Suppressor macrophage treated with lipopolysaccharide for 4 hours (primary cell): Measurements from ENCODE around the gene HSFY2.
"Not testable (repeated sequence)": the region's sequence is repeated elsewhere in the genome, so short reads cannot be mapped to it uniquely, and the experiment has no call there.

ENCODE experiments used
- DNase-seq: peaks from one replicate; pipeline ENCODE4 v3.0.0-alpha.2; 2020

The HSFY2 gene, protein sequence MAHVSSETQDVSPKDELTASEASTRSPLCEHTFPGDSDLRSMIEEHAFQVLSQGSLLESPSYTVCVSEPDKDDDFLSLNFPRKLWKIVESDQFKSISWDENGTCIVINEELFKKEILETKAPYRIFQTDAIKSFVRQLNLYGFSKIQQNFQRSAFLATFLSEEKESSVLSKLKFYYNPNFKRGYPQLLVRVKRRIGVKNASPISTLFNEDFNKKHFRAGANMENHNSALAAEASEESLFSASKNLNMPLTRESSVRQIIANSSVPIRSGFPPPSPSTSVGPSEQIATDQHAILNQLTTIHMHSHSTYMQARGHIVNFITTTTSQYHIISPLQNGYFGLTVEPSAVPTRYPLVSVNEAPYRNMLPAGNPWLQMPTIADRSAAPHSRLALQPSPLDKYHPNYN

DNA sequence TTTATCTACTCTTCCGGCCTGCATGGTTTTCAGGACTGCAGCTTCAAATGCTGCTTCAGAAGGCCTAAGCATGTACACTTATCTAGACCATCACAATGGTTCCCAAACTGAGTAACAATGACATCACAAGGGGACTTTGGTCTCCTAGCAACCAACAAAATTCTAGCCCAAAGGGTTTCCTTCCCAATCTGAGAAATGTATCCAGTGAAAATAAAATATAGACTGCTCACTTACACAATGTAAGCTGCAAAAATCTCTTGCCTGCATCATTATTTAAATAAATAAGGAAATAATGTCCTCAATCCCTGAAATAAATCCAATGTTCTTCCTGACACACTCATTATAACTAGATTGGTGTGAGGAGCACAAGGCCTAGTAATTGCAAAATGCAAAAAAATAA, at the start of gene HSFY2:
TSS of gene HSFY2 (minus strand) at position 101 of the 400 bp plus-strand sequence. CDS start 117 bp downstream, outside the sequence.
- DNase-seq = not testable (repeated sequence)

DNA sequence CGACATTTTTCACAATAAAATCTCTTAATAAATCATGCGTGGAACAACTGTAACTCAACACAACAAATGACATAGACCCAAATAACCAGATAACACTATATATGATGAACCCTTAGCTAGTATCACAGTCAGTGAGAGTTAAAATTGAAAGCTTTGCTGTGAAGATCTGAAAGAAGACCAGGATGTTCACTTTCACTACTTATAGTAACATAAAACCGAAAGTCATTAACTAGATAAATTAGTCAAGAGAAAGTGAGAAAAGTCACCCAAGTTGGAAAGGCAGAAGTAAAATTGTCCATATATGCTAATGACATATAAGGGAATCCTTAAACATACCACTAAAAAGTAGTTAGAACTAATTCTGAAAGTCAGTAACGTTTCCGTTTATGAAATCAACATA, 42.2 kb upstream of the HSFY2 start:
- DNase-seq = not testable (repeated sequence)

DNA sequence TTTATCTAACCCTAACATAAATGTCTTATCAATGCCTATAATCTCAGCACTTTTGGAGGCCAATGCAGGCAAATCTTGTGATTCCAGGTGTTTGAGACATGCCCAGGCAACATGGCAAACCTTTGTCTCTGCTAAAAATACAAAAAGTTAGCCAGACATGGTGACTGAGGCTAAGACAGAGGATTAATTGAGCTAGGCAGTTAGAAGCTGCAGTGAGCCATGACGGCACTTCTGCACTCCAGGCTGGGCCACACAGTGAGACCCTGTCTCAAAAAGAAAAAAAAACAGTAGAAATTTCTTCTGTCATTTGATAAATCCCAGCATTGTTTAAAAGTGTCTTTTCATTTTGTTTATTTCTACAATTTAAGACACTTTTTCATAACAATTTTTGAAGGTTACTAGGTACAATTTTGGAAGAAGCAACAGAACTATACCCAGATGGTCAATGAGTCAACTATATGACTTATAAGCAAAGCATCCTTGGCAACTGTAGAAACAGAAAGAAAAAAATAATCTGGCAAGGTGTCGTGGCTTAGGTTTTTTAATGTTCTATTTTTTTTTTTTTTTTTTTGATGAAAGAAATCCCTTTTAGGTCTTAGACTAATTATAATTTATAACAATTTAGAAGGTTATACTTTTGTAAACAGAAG, 15.3 kb upstream of the HSFY2 start:
- not testable (repeated sequence) for DNase-seq

DNA sequence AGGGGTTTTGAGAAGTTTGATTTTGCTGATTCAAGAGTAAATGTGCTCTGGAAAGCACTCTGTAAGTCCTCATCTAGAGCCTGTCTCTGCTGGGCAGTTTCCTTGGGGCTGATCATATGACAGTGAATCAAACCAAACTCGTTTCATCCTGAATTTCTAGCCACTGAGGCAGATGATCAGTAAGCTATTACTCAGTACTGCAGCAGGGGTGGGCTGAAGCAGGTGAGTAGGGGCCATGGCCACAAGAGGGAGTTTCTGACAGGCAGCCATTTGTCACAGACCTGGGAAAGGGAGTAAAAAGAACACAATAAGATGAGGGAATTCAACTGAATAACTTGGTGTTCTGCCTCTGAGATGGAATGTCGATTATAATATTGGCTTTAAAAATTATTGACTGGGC, 19.5 kb downstream of the HSFY2 start:
- not testable (repeated sequence) for DNase-seq

DNA sequence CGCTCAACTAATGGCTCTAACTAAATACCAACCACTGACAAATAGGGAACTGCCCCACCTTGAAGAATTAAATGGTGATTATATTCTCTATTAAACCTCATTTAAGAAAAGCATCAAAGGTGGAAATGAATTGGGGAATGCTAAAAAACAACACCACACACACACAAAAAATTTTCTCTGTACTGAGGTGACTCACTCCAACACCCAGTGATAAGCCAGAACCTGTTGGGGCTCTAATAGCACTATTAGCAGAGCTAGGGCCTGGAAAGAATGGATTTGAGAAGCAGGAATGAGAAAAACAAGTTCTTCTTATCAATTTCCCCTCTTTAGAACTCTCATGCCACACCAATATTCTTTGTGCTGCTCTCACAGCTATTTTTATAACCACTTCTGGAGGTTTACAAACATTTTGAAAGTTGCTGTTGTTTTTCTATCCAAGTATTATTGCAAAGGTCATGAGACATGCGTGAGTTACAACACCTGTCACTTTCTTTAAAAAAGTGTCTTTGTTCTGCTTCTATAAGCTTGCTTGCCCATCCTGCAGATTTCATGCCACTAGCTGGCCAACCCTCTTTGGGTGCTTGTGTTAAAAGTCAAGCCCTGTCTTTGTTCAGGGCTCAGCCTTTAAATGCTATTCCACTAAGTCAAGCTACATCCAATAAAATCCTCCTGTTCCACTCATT, 20.3 kb downstream of the HSFY2 start:
- DNase-seq = not testable (repeated sequence)

DNA sequence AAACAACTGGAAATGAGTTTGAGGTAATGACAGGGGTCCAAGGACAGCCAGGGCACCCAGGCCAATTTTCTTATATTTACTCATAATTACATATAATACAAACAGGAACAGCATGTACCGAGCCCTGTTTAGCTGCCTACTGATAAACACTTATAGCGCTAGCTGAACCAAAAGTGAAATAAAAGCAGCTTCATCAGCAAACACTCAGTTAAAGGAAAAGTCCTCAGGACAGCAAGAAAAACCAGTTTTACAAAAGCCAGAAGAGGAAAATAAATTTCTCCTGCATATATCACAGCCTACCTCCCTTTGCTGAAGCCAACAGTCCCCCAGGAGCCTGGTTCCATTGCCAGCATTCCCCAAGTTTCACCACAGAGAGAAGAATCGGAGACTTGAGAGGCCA, 49.8 kb downstream of the HSFY2 start:
- DNase-seq = not testable (repeated sequence)
